ENCODE data around the gene MST1R.
A peak's percentile ranks its signal among the peaks of the same experiment; 100 is the strongest.
"Not testable (repeated sequence)": the region's sequence is repeated elsewhere in the genome, so short reads cannot be mapped to it uniquely, and the experiment has no call there.

The MST1R gene

GRCh38 chr3:49903451-49904424 lies at the start of gene MST1R:
Gene MST1R (minus strand): TSS chr3:49903873. CDS start chr3:49903609, 264 bp downstream.
- peak; percentile 79 for DNase-seq

- DNase-seq, result no peak
Measured at GRCh38 chr3:49952924-49953323, 49.3 kb upstream of the MST1R start.

GRCh38 chr3:49942651-49943050 lies 39.0 kb upstream of the MST1R start:
- no peak for DNase-seq

DNA sequence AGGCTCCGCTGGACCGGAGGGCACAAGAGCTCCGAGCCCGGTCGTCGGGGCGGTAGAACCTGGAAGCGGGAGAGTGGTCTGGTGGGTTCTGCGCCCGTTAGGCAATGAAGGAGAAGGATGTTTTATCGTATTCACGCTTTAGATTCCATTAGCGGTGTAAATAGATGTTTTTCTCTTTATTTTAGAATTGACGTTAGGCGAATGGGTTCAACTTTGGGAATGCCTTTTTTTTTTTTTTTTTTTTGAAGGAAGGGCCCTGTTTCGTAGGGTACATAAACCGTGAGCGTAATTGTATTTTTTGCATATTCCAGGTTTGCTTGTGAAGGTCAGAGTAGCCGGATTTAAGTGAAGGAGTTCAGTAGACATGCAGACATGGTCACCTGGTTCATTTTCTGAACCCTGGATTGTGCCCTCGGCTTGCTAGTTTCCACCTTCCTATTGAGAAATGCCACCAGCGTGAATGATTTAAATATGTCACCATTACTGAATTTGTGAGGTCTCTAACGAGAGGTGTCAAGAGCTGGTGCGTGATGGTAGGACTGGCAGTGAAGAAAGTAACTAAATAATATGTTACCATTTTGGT lies 37.1 kb upstream of the MST1R start:
- no peak for DNase-seq

- peak; percentile 89 for DNase-seq
Measured at GRCh38 chr3:49939858-49940666, 36.4 kb upstream of the MST1R start, which contains the start of gene RBM6. Gene RBM6 (plus strand): TSS chr3:49940150. CDS start chr3:49962642, 22,492 bp downstream.

DNA sequence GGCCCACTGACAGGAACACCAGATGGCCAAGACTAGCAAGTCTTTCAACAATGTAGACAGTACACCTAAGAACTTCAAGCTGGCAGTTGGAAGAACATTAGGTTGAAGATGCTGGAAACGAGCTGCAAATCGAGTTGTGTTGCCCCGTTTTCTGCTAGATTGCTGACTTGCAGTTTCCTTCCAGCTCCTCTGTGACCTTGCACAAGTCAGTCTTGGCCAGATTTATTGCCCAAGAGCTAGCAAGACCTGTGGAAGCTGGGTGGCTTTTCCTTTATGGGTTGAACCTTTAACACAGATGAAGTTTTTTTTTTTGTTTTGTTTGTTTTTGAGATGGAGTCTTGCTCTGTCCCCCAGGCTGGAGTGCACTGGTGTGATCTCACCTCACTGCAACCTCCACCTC lies 33.4 kb upstream of the MST1R start:
- DNase-seq, result no peak

- not testable (repeated sequence) for DNase-seq
Measured at GRCh38 chr3:49932281-49932680, 28.6 kb upstream of the MST1R start.

DNA sequence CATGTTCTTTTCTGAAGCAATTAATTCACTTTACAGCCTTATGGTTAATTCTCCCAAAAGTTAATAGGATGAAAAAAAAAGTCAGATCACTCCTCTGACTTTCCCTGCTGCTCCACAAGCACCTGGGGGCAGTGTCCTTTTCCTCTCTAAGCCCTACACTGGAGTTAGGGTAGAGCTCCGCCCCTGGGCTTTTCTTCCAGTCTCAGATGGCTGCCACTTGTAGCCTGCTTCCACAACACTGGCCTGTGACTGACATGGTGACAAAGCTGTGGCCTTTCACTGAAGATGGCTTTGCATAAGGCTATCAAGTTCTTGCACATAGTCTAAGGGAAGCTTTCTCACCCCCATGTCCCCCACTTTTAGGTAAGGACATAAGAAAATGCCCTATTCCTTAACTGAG lies 27.2 kb upstream of the MST1R start:
- no peak for DNase-seq

GRCh38 chr3:49930168-49930690 lies 26.6 kb upstream of the MST1R start:
- no peak for DNase-seq

DNA sequence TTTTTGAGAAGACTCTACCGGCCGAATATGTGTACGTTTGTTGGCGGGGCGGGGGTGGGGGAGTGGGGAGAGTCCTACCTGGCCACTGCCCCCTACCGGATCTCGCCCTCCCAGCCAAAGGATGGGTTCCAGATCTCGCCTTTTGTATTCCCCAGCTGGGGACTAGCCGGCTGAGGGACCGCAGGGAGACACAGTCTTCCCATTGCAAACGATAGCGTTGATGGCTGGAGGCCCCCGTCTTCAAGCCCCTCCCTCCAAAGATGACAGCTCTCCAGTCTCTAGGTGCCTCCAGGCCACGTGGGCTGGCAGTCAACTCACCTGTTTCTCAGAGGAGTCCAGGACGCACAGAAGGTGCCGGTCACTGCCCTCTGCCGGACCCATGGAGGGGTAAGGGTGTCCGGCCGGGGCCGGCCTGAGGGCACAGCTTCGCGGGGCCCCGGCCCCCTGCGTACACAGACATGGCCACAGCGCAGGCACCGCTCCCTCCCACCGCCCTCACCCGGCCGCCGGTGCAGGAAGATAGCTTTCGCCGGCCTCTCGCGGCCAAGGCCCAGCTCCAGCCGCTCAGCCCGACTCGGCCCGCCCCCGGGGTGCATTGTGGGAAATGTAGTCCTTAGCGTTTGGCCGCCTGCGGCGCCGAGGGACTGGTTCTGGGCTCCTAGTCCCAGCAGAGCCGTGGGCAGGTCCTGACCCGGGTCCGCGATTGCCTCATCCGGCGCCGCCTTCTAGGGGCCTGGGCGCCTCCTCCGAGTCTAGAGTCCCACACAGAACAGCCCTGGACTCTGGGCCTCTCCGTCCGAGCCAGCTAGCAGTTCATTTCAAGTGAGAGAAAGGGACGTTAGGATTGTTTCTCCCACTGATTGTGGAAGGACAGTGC lies 25.9 kb upstream of the MST1R start, which contains the start of gene MON1A:
MON1A (minus strand) TSS at position 521 of the 877 bp plus-strand sequence. CDS start 16,465 bp downstream, outside the sequence.
- peak; percentile 76 for DNase-seq

DNA sequence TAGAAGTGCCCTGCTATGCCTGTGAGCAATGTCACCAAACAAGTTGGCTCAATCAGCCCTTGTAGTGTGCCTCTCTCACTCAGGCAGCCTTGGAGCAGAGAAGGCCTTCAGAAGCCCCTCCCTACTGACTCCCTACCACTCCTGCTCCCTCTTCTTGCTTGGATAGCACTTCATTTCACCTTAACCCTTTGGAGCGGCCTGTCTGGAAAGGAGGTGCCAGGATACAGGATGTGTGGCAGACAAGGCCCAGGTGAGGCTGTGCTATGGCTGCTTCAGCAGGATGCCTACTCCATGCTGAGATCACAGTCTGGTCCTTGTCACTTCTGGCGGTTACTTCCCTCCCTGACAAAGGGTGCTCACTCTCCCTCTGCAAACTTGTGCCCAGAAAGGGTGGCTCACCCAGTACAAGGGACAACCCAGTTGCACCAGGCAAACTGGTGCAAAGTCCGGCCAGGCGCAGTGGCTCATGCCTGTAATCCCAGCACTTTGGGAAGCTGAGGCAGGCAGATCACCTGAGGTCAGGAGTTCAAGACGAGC lies 24.9 kb upstream of the MST1R start:
- DNase-seq, result no peak

DNA sequence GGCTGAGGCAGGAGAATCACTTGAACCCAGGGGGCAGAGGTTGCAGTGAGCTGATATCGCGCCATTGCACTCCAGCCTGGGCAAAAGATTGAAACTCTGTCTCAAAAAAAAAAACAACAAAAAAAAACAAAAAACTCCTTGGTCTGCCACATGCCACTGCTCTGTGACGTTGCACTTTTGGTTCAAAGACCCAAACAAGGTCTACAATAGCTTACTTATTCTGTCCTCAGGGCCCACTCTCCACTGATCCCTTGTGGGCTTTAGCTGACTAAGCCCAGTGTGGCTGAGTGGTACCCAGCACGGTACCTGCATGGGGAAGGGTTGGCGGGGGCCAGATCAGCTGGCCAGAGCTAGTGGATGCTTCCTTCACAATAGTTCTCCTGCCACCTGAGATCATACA lies 24.1 kb upstream of the MST1R start:
- DNase-seq, result no peak

DNA sequence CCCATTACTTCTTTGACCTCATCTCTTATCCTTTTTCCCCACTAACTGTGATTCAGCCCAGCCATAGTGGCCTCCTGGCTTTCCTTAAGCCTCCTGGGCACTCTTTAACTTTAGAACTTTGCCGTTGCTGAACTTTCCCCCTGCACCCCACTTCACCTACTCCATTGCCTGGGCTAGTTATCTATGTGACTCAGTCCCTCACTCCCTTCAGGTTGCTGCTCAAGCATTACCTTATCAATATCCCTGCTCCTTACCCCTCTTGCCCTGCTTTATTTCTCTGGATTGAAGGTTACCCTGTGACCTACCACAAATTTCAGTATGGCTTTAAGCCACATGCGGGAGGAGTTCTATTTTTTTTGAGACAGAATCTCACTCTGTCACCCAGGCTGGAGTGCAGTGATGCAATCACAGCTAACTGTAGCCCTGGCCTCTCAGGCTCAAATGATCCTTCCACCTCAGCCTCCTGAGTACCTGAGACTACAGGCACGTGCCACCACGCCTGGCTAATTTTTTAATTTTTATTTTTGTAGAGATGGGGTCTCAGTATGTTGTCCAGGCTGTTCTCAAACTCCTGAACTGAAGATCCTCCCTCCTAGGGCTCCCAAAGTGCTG lies 22.6 kb upstream of the MST1R start:
- no peak for DNase-seq

GRCh38 chr3:49925485-49925884 lies 21.8 kb upstream of the MST1R start:
- DNase-seq, result no peak

GRCh38 chr3:49924683-49925082 lies 21.0 kb upstream of the MST1R start:
- no peak for DNase-seq

DNA sequence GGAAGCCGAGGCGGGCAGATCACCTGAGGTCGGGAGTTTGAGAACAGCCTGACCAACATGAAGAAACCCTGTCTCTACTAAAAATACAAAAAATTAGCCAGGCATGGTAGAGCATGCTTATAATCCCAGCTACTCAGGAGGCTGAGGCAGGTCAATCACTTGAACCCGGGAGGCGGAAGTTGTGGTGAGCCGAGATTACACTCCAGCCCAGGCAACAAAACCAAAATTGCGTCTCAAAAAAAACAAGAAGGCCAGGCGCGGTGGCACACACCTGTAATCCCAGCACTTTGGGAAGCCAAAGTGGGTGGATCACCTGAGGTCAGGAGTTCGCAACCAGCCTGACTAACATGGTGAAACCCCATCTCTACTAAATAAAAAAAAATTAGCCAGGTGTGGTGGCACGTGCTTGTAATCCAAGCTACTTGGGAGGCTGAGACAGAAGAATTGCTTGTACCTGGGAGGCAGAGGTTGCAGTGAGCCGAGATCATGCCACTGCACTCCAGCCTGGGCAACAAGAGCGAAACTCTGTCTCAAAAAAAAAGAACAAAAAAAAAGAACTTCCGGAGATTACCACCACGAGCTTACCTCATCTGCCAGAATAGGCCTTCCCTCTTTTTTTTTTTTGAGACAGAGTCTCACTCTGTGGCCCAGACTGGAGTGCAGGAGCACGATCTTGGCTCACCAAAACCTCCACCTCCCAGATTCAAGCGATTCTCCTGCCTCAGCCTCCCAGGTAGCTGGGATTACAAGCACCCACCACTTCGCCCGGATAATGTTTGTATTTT lies 14.3 kb upstream of the MST1R start:
- not testable (repeated sequence) for DNase-seq

- DNase-seq, result no peak
Measured at GRCh38 chr3:49916686-49917085, 13.0 kb upstream of the MST1R start.

DNA sequence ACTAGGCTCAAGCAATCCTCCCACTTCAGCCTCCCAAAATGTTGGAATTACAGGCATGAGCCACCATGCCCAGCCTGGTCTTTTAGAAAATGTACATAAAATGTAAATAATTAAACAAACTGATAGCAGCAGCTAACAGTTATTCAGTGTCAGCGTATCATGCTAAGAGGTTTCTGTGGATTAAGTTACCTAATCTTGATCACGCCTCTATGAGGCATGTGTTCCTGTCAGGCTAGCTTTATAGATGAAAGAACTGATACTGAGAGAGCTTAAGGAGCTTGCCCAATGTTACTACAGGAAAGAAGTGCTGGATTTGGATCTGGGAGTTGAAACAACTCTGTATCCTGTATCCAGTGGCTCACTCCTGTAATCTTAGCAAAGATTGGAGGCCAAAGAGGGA lies 11.2 kb upstream of the MST1R start:
- no peak for DNase-seq

GRCh38 chr3:49912881-49913281 lies 9.2 kb upstream of the MST1R start:
- peak; percentile 41 for DNase-seq

DNA sequence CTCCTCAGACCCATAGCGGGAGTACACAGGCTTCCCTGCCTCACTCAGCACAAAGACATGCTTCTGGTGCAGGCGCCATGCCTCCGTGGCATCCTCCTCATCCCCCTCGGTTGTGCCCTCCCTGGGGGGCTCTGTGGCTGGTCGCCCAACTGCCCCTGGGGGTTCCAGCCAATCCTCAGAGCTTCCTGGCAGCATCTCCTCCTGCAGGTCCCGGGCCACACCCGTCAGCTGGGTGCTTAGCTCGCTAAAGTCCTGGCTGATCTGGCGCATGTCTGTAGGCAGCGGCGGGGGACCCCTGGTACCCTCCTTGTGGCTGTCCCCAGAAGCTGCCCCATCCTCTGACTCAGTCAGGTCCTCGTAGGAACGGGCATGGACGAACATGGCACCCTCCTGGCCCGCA lies 7.9 kb upstream of the MST1R start:
- DNase-seq, result no peak

All from DMS79 treated with DMSO at 0.1 percent for 48 hours (cell line).